Cardiac muscle cell (in vitro differentiated cells and primary cell): ENCODE measurements around the gene TCF15. TPM values are rescaled to one million over a fixed set of nuclear protein-coding genes. Genes with fewer than 3 reads are reported as not detected.

Experiments
- DNase-seq, 2 donors: peaks; one replicate each; pipeline versions ENCODE4 v3.0.0 to v3.0.0-alpha.2; 2010 to 2017; ENCODE audit warnings: low read depth in 1 of 2, low spot score in 1 of 2
- H3K27ac ChIP-seq: fragments of 200-600 bp; sonication (generic); 2 replicates; pipeline ENCODE4 v1.5.1; 2016
- H3K27me3 ChIP-seq: fragments of 200-600 bp; sonication (generic); 2 replicates; pipeline ENCODE4 v1.6.0; 2016; ENCODE audit warnings: control low read depth
- H3K36me3 ChIP-seq: fragments of 200-600 bp; sonication (generic); 2 replicates; pipeline ENCODE4 v1.5.1; 2016; ENCODE audit warnings: control low read depth
- H3K4me1 ChIP-seq: fragments of 200-600 bp; sonication (generic); 2 replicates; pipeline ENCODE4 v1.8.1; 2017; ENCODE audit warnings: low read depth, mild to moderate bottlenecking, mixed run types
- H3K4me3 ChIP-seq: fragments of 200-600 bp; sonication (generic); 2 replicates; pipeline ENCODE4 v1.5.1; 2016; ENCODE audit warnings: mild to moderate bottlenecking
- H3K9me3 ChIP-seq: fragments of 200-600 bp; sonication (generic); 2 replicates; pipeline ENCODE4 v1.5.1; 2017; ENCODE audit warnings: low read depth, mild to moderate bottlenecking, control low read depth
- CTCF ChIP-seq: IDR thresholded peaks from 2 replicates; pipeline ENCODE4 v1.5.1; 2012; ENCODE audit warnings: low read depth, mild to moderate bottlenecking, low read length
- polyA plus RNA-seq: library from polyadenylated mRNA; unstranded; fragments of >200 nt; fragmentation: Nextera tagmentation; extraction: Ambion mirVana; gene quantifications from 2 replicates; pipeline ENCODE4 v1.2.1, GENCODE V29; 2016
- total RNA-seq: library from RNA; depleted of rRNA; stranded (reverse); fragments of >200 nt; gene quantifications from 2 replicates; pipeline ENCODE4 v1.2.3, GENCODE V29; 2016

Gene TCF15
- total and polyA plus RNA-seq, 2 experiments from 2014 or later, result 0.86 to 2.4 TPM

- no peaks in the 10 kb centered on the region for H3K9me3 ChIP-seq
- H3K4me1 ChIP-seq, result no peaks in the 10 kb centered on the region
- TF ChIP-seq CTCF, result no peak
- H3K4me3 ChIP-seq, result no peak overlapping the region
- H3K36me3 ChIP-seq, result no peaks in the 10 kb centered on the region
- no peak for DNase-seq
- no peak overlapping the region for H3K27ac ChIP-seq
- no peaks in the 10 kb centered on the region for H3K27me3 ChIP-seq
Measured at GRCh38 chr20:621125-621756, 11.1 kb upstream of the TCF15 start.

GRCh38 chr20:620246-620645 lies 10.1 kb upstream of the TCF15 start:
- no peaks in the 10 kb centered on the region for H3K36me3 ChIP-seq
- H3K4me1 ChIP-seq, result no peaks in the 10 kb centered on the region
- no peaks in the 10 kb centered on the region for H3K27me3 ChIP-seq
- H3K27ac ChIP-seq, result no peak overlapping the region
- TF ChIP-seq CTCF, result no peak
- no peaks in the 10 kb centered on the region for H3K9me3 ChIP-seq
- H3K4me3 ChIP-seq, result no peak overlapping the region
- no peak for DNase-seq

GRCh38 chr20:618980-619379 lies 8.9 kb upstream of the TCF15 start:
- Histone ChIP-seq H3K36me3 (no peaks in the 10 kb centered on the region), H3K27ac (no peak overlapping the region), H3K4me1 (no peaks in the 10 kb centered on the region), H3K27me3 (no peaks in the 10 kb centered on the region), H3K4me3 (no peak overlapping the region), H3K9me3 (no peaks in the 10 kb centered on the region)
- no peak for DNase-seq
- TF ChIP-seq CTCF, result no peak

- Histone ChIP-seq H3K9me3 (no peaks in the 10 kb centered on the region), H3K27me3 (no peaks in the 10 kb centered on the region), H3K36me3 (no peaks in the 10 kb centered on the region), H3K4me1 (no peaks in the 10 kb centered on the region), H3K4me3 (no peak overlapping the region), H3K27ac (no peak overlapping the region)
- no peak for TF ChIP-seq CTCF
- DNase-seq, result no peak
Measured at GRCh38 chr20:617934-618690, 8.0 kb upstream of the TCF15 start.

GRCh38 chr20:615514-615913 lies 5.4 kb upstream of the TCF15 start:
- no peak for DNase-seq
- no peaks in the 10 kb centered on the region for H3K36me3 ChIP-seq
- H3K27me3 ChIP-seq, result peaks cover 7% of the 10 kb centered on the region
- no peak overlapping the region for H3K27ac ChIP-seq
- no peaks in the 10 kb centered on the region for H3K9me3 ChIP-seq
- TF ChIP-seq CTCF, result no peak
- no peaks in the 10 kb centered on the region for H3K4me1 ChIP-seq
- no peak overlapping the region for H3K4me3 ChIP-seq
